ENCODE data around the gene ZFP42.

- TF ChIP-seq POLR2A (IDR thresholded peaks at IDR 0.05) (no peak), CTCF (IDR thresholded peaks at IDR 0.05) (no peak), EP300 (IDR thresholded peaks at IDR 0.05) (no peak)
Measured at GRCh38 chr4:188053302-188053701, 57.7 kb downstream of the ZFP42 start.
